CD14-positive monocyte (primary cell): ENCODE measurements around the gene TGFBR1. TPM values are rescaled to one million over a fixed set of nuclear protein-coding genes. Genes with fewer than 3 reads are reported as not detected.

ENCODE experiments used
- DNase-seq, 3 donors: peaks; one replicate each; pipeline ENCODE4 v3.0.0-alpha.2; 2011 to 2022
- H2AFZ ChIP-seq: 2 replicates; pipeline ENCODE4 v1.6.0; 2012; ENCODE audit warnings: mild to moderate bottlenecking, low read depth, low read length, inconsistent platforms; ENCODE audit not compliant: insufficient read depth, poor library complexity, severe bottlenecking
- H3K27ac ChIP-seq, 2 donors: 1 replicate in 1 of 2; 2 replicates in 1 of 2; pipeline ENCODE4 v1.5.1; 2012 to 2013; ENCODE audit warnings: low read length in 2 of 2, control low read depth in 1 of 2, inconsistent platforms in 1 of 2, low read depth in 1 of 2, mild to moderate bottlenecking in 1 of 2
- H3K27me3 ChIP-seq, 2 donors: one replicate each; pipeline versions ENCODE4 v1.6.0 to v1.6.1; 2011 to 2013; ENCODE audit warnings: low read length in 2 of 2; ENCODE audit not compliant: control insufficient read depth in 2 of 2, insufficient read depth in 2 of 2
- H3K36me3 ChIP-seq, 2 donors: replicated peaks in 1 of 2; 1 replicate in 1 of 2; 2 replicates in 1 of 2; pipeline versions ENCODE4 v1.5.1 to v1.6.1; 2012 to 2013; ENCODE audit warnings: low read length in 2 of 2, control low read depth in 1 of 2, inconsistent platforms in 1 of 2, mild to moderate bottlenecking in 1 of 2; ENCODE audit not compliant: insufficient read depth in 2 of 2, control insufficient read depth in 1 of 2
- H3K4me1 ChIP-seq, 2 donors: 1 replicate in 1 of 2; 2 replicates in 1 of 2; pipeline versions ENCODE4 v1.5.1 to v1.6.1; 2012 to 2013; ENCODE audit warnings: low read length in 2 of 2, control low read depth in 1 of 2, inconsistent platforms in 1 of 2, mild to moderate bottlenecking in 1 of 2, moderate library complexity in 1 of 2; ENCODE audit not compliant: insufficient read depth in 2 of 2, control insufficient read depth in 1 of 2
- H3K4me2 ChIP-seq: replicated peaks from 2 replicates; pipeline ENCODE3; 2012; ENCODE audit warnings: low read length, moderate library complexity, mild to moderate bottlenecking; ENCODE audit not compliant: poor library complexity, severe bottlenecking; ENCODE audit errors: extremely low read depth
- H3K4me3 ChIP-seq, 3 experiments: fragments of 200-600 bp in 1 of 3; sonication (generic) in 1 of 3; replicated peaks in 1 of 3; 1 replicate in 2 of 3; 2 replicates in 1 of 3; pipeline ENCODE4 v1.5.1; 2011 to 2013; ENCODE audit warnings: low read length in 3 of 3, mild to moderate bottlenecking in 3 of 3, control low read depth in 2 of 3, low read depth in 2 of 3, inconsistent platforms in 1 of 3, moderate library complexity in 1 of 3
- H3K79me2 ChIP-seq: 2 replicates; pipeline ENCODE4 v1.6.0; 2012; ENCODE audit warnings: mild to moderate bottlenecking, control low read depth, inconsistent platforms, low read length, moderate library complexity; ENCODE audit not compliant: insufficient read depth
- H3K9ac ChIP-seq: 2 replicates; pipeline ENCODE4 v1.6.0; 2017; ENCODE audit warnings: low read length, mild to moderate bottlenecking; ENCODE audit not compliant: insufficient read depth, poor library complexity, severe bottlenecking
- H3K9me3 ChIP-seq, 2 donors: replicated peaks in 1 of 2; 1 replicate in 1 of 2; 2 replicates in 1 of 2; pipeline versions ENCODE4 v1.5.1 to v1.6.1; 2012 to 2013; ENCODE audit warnings: low read length in 2 of 2, control low read depth in 1 of 2; ENCODE audit not compliant: control insufficient read depth in 1 of 2, insufficient read depth in 1 of 2
- H4K20me1 ChIP-seq: 2 replicates; pipeline ENCODE4 v1.6.0; 2012; ENCODE audit warnings: mild to moderate bottlenecking, low read length, control low read depth, moderate library complexity; ENCODE audit not compliant: insufficient read depth
- H3K27ac Mint-ChIP-seq, 7 donors: one replicate each; pipeline ENCODE4 v1.8.0; 2020; ENCODE audit warnings: mild to moderate bottlenecking in 7 of 7, mixed read lengths in 7 of 7, moderate library complexity in 6 of 7, inconsistent platforms in 2 of 7
- H3K27me3 Mint-ChIP-seq, 3 donors: one replicate each; pipeline ENCODE4 v1.8.0; 2021 to 2022; ENCODE audit warnings: low read depth in 3 of 3, mild to moderate bottlenecking in 3 of 3, mixed read lengths in 3 of 3, moderate library complexity in 3 of 3, inconsistent platforms in 1 of 3
- H3K36me3 Mint-ChIP-seq, 2 donors: one replicate each; pipeline ENCODE4 v1.8.0; 2020; ENCODE audit warnings: mixed read lengths in 2 of 2, inconsistent platforms in 1 of 2, mild to moderate bottlenecking in 1 of 2
- H3K4me1 Mint-ChIP-seq: one replicate; pipeline ENCODE4 v1.8.0; 2020; ENCODE audit warnings: mild to moderate bottlenecking, mixed read lengths
- H3K4me3 Mint-ChIP-seq, 2 donors: one replicate each; pipeline ENCODE4 v1.8.0; 2020; ENCODE audit warnings: mild to moderate bottlenecking in 2 of 2, mixed read lengths in 2 of 2, moderate library complexity in 1 of 2
- H3K9me3 Mint-ChIP-seq, 7 donors: one replicate each; pipeline ENCODE4 v1.8.0; 2020 to 2022; ENCODE audit warnings: mixed read lengths in 7 of 7, mild to moderate bottlenecking in 6 of 7, moderate library complexity in 6 of 7, inconsistent platforms in 2 of 7
- WGBS: methylation state at CpG from one replicate; pipeline ENCODE4 v1.1.5; 2013; ENCODE audit warnings: missing lambda C conversion rate; ENCODE audit not compliant: insufficient coverage; 5-methylcytosine and 5-hydroxymethylcytosine counted together
- intact Hi-C, 2 donors: fragments of 100-400 bp; cut with micrococcal nuclease; formaldehyde crosslinking; loops; one replicate each; pipeline versions ENCODE4 v1.15.0 to v1.15.1; 2023
- polyA plus RNA-seq, 3 donors: library from polyadenylated mRNA; depleted of rRNA in 1 of 3; unstranded in 2 of 3; stranded (reverse) in 1 of 3; fragments of 300-500 nt in 2 of 3; fragments of >200 nt in 1 of 3; fragmentation: Illumina TruSeq in 2 of 3; gene quantifications; 1 replicate in 2 of 3; 2 replicates in 1 of 3; pipeline ENCODE4 v1.2.3, GENCODE V29; 2012 to 2021
- TF ChIP-seq, protein P1 (sequence below): fragments of 200-600 bp; IDR thresholded peaks from one replicate; pipeline ENCODE4 v1.8.0; 2022; ENCODE audit warnings: antibody characterized with exemption, mild to moderate bottlenecking

TGFBR1 gene
- polyA plus RNA-seq, 3 donors: 10.7 to 26.8 (median 25.0) TPM

DNA sequence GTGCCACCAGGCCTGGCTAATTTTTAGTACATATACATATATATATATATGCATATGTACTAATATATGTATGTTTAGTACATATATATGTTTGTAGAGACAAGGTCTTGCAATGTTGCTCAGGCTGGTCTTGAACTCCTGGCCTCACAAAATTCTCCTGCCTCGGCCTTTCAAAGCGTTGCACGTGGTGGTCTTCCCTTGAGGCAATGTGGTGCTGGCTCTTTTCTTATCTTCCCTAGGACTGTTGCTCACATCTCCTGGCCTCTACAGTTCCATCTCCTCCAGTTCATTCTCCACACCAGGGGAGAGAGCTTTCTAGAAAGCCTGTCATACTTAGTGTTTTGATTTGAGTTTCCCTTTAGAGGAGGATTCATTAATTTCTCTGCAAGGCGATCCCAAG is 28.9 kb upstream of the TGFBR1 start:
- Histone ChIP-seq H3K9ac (no peak overlapping the region), H3K36me3 (no peaks in the 10 kb centered on the region), H3K4me3 (no peak overlapping the region), H3K79me2 (no peaks in the 10 kb centered on the region), H3K9me3 (no peaks in the 10 kb centered on the region), H3K27me3 (no peaks in the 10 kb centered on the region), H3K4me2 (no peak overlapping the region), H2AFZ (no peak overlapping the region), H3K27ac (no peak overlapping the region), H3K4me1 (peaks cover 3 to 10% of the 10 kb centered on the region in 2 donors), H4K20me1 (no peaks in the 10 kb centered on the region)
- peaks cover 16% of the 10 kb centered on the region for H3K4me1 Mint-ChIP-seq
- peaks cover 0 to 4% (median 0%) of the 10 kb centered on the region in 7 donors for H3K9me3 Mint-ChIP-seq
- H3K27ac Mint-ChIP-seq: no peak overlapping the region
- WGBS: 85% methylated on average over 4 of the region's 4 CpGs
- no peaks in the 10 kb centered on the region for H3K36me3 Mint-ChIP-seq
- intact Hi-C loops: no loop called here
- no peak overlapping the region for H3K4me3 Mint-ChIP-seq
- peaks cover 2 to 10% (median 5%) of the 10 kb centered on the region in 3 donors for H3K27me3 Mint-ChIP-seq
- no peak for DNase-seq
- TF ChIP-seq, protein P1, sequence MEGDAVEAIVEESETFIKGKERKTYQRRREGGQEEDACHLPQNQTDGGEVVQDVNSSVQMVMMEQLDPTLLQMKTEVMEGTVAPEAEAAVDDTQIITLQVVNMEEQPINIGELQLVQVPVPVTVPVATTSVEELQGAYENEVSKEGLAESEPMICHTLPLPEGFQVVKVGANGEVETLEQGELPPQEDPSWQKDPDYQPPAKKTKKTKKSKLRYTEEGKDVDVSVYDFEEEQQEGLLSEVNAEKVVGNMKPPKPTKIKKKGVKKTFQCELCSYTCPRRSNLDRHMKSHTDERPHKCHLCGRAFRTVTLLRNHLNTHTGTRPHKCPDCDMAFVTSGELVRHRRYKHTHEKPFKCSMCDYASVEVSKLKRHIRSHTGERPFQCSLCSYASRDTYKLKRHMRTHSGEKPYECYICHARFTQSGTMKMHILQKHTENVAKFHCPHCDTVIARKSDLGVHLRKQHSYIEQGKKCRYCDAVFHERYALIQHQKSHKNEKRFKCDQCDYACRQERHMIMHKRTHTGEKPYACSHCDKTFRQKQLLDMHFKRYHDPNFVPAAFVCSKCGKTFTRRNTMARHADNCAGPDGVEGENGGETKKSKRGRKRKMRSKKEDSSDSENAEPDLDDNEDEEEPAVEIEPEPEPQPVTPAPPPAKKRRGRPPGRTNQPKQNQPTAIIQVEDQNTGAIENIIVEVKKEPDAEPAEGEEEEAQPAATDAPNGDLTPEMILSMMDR: no peak

- intact Hi-C loops: no loop called here
- Histone ChIP-seq H3K4me1 (peaks cover 3 to 10% of the 10 kb centered on the region in 2 donors), H4K20me1 (no peaks in the 10 kb centered on the region), H3K4me3 (no peak overlapping the region), H3K9me3 (no peaks in the 10 kb centered on the region), H3K27ac (no peak overlapping the region), H3K27me3 (no peaks in the 10 kb centered on the region), H2AFZ (peak overlapping the region; percentile 18), H3K36me3 (no peaks in the 10 kb centered on the region), H3K79me2 (no peaks in the 10 kb centered on the region), H3K9ac (no peak overlapping the region), H3K4me2 (no peak overlapping the region)
- peak overlapping the region in 1 of 7 donors; percentile 38 for H3K27ac Mint-ChIP-seq
- H3K27me3 Mint-ChIP-seq: peaks cover 1 to 10% (median 2%) of the 10 kb centered on the region in 3 donors
- peak in 1 of 3 donors; percentile 12 for DNase-seq
- no peak overlapping the region for H3K4me3 Mint-ChIP-seq
- H3K36me3 Mint-ChIP-seq: no peaks in the 10 kb centered on the region
- H3K9me3 Mint-ChIP-seq: peaks cover 0 to 4% (median 0%) of the 10 kb centered on the region in 7 donors
- WGBS: 13% methylated on average over 3 of the region's 6 CpGs
- TF ChIP-seq, protein P1: no peak
- peaks cover 12% of the 10 kb centered on the region for H3K4me1 Mint-ChIP-seq
Observed at GRCh38 chr9:99076483-99077171, 28.3 kb upstream of the TGFBR1 start.
